ENCODE data around the gene MEGF6. TPM values are rescaled to one million over a fixed set of nuclear protein-coding genes. Genes with fewer than 3 reads are reported as not detected.

Gene MEGF6
- total and polyA plus RNA-seq, 12 donors = 1.8 to 14.1 (median 7.0) TPM

- WGBS, 2 donors = 38 to 41% methylated on average over 32 of the region's 32 CpGs
- H3K4me3 ChIP-seq = peak overlapping the region; percentile 3 to 86 (median 71)
- no peaks in the 10 kb centered on the region for H3K36me3 ChIP-seq
- TF ChIP-seq CTCF (IDR thresholded peaks at IDR 0.05) = no peak
- peaks cover 15 to 31% (median 27%) of the 10 kb centered on the region in 9 donors for H3K4me1 ChIP-seq
- intact Hi-C loops (cut with DNase I) = no loop called here
- no peaks in the 10 kb centered on the region for H3K9me3 ChIP-seq
- H3K27ac ChIP-seq = peak overlapping the region in 9 of 10 donors; percentile 62 to 88 (median 79)
- DNase-seq = no peak
- H3K27me3 ChIP-seq = no peaks in the 10 kb centered on the region
- ATAC-seq = peak in 4 of 8 donors; percentile 17 to 33 (median 20)
Observed at GRCh38 chr1:3530086-3530925, 81.0 kb downstream of the MEGF6 start.

- no peaks in the 10 kb centered on the region for H3K27me3 ChIP-seq
- intact Hi-C loops (cut with DNase I) = no loop called here
- peak overlapping the region in 9 of 10 donors; percentile 28 to 81 (median 77) for H3K27ac ChIP-seq
Observed at GRCh38 chr1:3529099-3529729, 82.1 kb downstream of the MEGF6 start.

GRCh38 chr1:3527774-3528173 lies 83.5 kb downstream of the MEGF6 start:
- H3K9me3 ChIP-seq = no peaks in the 10 kb centered on the region
- 83 to 86% methylated on average over 12 of the region's 12 CpGs for WGBS, 2 donors
- H3K4me1 ChIP-seq = peaks cover 15 to 32% (median 27%) of the 10 kb centered on the region in 9 donors
- no peak overlapping the region for H3K4me3 ChIP-seq
- no peaks in the 10 kb centered on the region for H3K36me3 ChIP-seq
- TF ChIP-seq CTCF (IDR thresholded peaks at IDR 0.05) = no peak
- ATAC-seq (no peak), DNase-seq (no peak)
- intact Hi-C loops (cut with DNase I) = no loop called here
- H3K27me3 ChIP-seq = no peaks in the 10 kb centered on the region
- no peak overlapping the region for H3K27ac ChIP-seq

More at GRCh38 chr1:3529099-3529729, 82.1 kb downstream of the MEGF6 start:
- peak overlapping the region in 2 of 10 donors; percentile 67 to 69 for H3K4me3 ChIP-seq
- H3K9me3 ChIP-seq = no peaks in the 10 kb centered on the region
- H3K36me3 ChIP-seq = no peaks in the 10 kb centered on the region
- ATAC-seq = peak; percentile 25 to 88 (median 82)
- TF ChIP-seq CTCF (IDR thresholded peaks at IDR 0.05) = no peak
- DNase-seq = peak; percentile 74 to 80
- WGBS, 2 donors = 38 to 52% methylated on average over 17 of the region's 17 CpGs
- peaks cover 15 to 32% (median 27%) of the 10 kb centered on the region in 9 donors for H3K4me1 ChIP-seq

GRCh38 chr1:3525551-3526482 lies 85.5 kb downstream of the MEGF6 start:
- no peak for ATAC-seq
- H3K27ac ChIP-seq = no peak overlapping the region
- H3K4me3 ChIP-seq = no peak overlapping the region
- WGBS, 2 donors = 82 to 86% methylated on average over 24 of the region's 24 CpGs
- H3K4me1 ChIP-seq = peaks cover 15 to 32% (median 21%) of the 10 kb centered on the region in 9 donors
- no peaks in the 10 kb centered on the region for H3K27me3 ChIP-seq
- H3K36me3 ChIP-seq = no peaks in the 10 kb centered on the region
- no peak for DNase-seq
- no peak for TF ChIP-seq CTCF (IDR thresholded peaks at IDR 0.05)
- intact Hi-C loops (cut with DNase I) = no loop called here
- H3K9me3 ChIP-seq = no peaks in the 10 kb centered on the region
